GM21381 (cell line): ENCODE data around the gene JPT2.

Source experiments
- ATAC-seq: cut with Tn5 transposase; IDR thresholded peaks from one replicate; pipeline ENCODE4 v1.9.1; 2021; ENCODE audit warnings: mild to moderate bottlenecking, moderate library complexity; ENCODE audit not compliant: unreplicated experiment

Gene JPT2

GRCh38 chr16:1651094-1651973 lies 26.7 kb upstream of the JPT2 start:
- no peak for ATAC-seq

DNA sequence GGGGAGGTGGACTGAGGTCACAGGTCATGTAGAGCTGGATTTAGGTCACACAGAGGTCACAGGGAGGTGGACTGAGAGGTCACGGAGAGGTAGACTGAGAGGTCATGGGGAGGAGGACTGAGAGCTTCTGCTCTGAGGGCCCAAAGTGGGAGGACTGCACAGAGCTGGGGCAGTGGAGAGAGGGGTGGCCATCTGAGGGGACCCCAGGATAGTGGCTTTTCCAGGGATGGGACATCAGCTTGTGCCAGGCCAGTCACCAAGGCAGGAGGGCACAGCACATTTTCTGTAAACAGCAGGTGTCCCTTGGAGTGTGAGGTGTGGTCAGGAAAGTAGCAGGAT lies 26.1 kb upstream of the JPT2 start:
- no peak for ATAC-seq

DNA sequence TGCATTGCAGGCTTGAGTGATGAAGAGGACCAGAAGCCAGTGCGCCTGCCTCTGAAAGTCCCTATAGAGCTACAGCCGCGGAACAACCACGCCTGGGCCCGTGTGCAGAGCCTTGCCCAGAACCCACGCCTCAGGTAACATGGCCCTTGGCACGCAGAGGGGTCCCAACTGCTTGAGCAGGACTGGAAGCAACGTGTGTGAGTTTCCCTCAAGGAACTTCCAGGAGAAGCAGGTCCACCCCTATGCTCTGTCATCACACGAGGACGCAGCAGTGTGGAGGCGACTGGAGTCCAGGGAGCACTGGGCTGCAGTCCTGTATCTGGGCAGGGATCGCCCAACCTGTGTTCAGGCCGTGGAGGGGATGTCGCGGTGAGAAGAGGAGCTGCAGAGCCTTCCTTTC lies 25.1 kb upstream of the JPT2 start:
- ATAC-seq, result no peak

DNA sequence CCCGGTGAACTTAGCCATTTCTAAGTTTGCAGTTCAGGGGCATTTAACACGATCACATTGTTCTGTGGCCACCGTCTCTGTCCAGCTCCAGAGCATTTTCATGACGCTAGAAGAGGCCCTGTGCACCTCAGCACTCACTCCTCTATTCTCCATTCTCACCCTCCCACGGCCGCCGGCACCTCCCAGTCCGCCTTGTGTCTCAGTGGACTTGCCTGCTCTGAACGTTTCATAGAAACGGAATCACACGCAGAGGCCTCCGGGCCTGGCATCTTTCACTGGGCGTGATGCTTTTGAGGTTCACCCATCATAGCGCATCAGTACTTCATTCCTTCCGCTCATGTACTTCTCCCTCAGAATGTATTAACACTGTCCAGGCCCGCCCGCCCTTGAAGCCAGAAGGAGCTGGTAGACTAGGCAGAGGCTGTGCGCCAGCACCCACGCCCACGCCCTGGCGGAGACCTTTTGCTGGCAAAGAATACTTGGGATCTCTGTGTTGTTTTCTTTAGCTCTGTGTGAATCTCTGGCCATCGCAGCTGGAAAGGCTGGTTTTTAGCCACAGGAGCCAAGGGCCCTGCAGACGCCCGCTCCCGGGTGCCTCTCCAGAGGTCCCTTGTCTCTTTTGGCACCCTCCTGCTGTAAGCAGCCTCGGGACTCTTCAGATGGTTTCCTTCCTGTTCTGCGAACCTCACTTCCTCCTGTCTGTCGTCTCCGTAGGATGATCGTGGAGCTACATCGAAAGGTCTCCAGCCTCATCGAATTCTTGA lies 23.4 kb upstream of the JPT2 start:
- no peak for ATAC-seq

- no peak for ATAC-seq
Observed at GRCh38 chr16:1655269-1655807, 22.7 kb upstream of the JPT2 start.

GRCh38 chr16:1655909-1656807 lies 21.9 kb upstream of the JPT2 start:
- no peak for ATAC-seq

DNA sequence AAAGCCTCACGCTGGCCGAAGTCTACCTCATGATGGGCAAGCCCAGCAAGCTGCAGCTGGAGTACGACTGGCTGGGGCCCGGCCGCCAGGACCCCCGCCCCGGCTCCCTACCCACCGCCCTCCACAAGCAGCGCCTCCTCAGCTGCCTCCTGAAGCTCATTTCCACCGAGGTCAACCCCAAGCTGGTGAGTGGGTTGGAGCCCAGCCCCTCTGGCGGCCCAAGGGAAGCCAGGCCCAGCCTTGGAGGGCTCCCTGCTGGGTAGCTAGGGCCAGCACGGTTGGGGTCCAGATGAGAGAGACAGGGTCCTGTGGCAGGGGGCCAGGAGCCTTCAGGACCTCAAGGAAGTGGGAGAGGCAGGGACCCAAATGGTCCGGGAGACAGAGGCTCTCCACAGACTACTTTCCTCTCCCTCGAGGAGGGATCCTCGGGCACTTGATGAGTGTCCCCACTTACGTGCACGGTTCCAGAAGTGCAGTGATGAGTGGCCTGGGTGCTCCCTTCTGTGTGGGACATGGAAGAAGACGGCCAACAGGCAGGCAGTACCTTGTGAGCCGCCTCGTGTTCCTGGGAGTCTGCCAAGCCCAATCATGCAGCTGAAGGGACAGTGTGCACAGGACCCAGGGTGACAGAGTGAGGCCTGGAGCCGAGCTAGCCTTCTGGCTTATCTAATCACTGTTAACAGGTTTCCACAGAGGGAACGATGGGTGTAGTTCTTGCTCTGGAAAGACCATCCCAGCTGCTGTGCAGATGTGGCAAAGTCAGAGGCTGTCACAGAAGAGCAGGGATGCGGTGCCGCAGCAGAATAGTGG lies 21.1 kb upstream of the JPT2 start:
- ATAC-seq, result no peak

DNA sequence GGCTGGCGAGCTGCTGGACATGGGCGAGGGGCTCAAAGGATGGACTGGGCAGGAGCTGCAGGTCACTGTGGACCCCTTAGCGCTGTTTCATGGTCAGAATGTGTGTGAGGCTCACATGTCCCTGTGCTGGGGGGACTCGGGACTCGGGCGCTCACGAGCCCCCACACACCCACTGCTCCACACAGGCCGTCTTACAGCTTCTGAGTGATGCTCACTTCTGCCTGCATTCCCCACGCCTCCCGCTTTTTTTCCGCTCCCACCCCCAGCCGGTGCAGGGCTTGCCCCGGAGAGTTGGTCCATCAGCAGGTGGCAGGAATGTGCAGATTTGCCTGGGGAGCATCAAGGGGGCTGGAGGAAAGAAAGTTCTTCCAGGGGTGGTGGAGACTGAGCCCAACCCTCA lies 20.2 kb upstream of the JPT2 start:
- ATAC-seq, result no peak

DNA sequence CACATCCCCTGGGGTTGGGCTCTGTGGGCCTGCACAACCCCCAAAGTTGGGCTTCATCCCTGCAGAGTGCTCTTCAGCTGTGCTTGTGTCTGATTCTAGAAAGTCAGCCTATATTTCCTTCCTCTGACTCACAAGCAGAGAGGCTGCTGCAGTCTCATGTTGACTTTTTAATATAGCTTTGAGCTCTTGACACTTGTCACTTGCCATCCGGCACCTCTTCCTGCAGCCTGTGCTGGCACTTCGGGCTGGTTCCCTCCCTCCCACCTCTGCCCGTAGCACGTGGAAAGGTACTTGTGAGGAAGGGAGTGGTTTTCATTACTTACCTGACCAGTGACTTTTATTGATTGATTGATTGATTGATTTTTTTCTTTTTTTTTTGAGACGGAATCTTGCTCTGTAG lies 19.0 kb upstream of the JPT2 start:
- no peak for ATAC-seq

DNA sequence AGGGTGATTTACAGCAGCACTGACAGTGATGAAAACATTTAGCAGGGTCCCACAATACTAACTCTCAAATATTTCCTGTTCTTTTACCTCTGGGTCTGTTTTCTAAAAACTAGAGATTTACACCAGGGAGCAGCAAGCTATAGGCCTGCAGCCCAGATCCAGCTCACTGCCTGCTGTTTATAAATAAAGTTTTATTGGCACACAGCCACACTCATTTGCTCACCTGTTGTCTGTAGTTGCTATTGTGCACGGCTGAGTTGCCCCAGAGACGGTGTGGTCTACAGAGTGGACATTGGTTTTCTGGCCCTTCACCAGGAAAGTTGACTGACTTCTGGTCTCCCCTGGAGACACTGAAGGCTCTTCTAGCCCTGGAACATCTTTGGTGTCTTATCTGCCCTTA lies 16.3 kb upstream of the JPT2 start:
- no peak for ATAC-seq

DNA sequence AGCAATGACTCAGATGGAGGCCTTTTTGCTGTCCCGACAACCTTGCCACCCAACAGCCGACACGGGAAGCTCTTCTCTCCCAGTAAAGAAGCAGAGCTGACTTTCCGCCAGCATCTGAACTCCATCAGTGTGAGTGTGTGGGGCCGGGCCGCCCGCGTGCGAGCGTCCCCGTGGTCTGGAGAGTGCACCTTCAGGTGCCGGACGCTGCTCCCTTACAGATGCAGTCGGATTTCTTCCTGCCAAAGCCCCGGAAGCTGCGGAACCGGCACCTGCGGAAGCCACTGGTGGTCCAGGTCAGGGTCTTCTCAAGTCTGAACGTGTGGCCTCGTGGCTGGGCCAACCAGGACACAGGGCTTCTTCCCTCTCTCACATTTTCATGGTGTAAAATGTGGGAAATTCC lies 15.5 kb upstream of the JPT2 start:
- no peak for ATAC-seq

- no peak for ATAC-seq
Observed at GRCh38 chr16:1665829-1666228, 12.2 kb upstream of the JPT2 start.

DNA sequence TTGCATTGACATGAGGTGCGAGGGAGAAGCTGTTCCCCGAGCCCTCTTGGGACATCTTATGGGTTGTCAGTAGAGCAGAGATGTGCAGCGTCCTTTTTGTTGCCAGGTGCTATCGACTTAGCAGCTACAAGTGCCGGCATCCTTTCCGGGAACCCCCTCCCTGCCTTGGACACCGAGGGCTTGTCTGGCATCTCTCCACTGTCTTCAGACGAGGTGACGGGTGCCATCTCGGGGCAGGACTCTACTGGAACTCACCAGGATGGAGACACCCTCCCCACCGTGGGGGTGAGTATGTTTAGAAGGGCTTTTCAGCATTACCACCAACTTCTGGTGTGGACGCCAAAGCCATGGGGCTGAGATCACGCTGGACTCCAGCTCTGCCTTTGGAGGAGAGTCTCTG lies 11.8 kb upstream of the JPT2 start:
- ATAC-seq, result no peak

DNA sequence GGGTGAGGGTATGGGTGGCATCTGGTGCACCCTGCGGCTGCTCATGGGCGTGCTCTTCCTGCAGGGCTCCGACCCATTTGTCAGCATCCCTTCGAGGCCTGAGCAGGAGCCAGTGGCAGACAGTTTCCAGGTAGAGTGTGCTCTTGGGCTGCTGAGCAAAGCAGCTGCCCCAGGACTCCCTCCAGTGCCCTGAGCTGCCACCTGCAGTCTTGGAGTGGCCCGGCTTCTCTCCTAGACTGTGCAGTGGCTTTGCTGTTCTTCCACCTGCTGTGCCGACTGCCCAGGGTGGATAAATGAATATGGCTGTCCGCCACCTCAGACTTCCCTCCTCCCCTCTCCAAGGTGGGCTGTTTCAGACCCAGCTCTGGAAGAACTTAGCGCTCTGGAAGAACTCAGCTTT lies 10.8 kb upstream of the JPT2 start:
- no peak for ATAC-seq

DNA sequence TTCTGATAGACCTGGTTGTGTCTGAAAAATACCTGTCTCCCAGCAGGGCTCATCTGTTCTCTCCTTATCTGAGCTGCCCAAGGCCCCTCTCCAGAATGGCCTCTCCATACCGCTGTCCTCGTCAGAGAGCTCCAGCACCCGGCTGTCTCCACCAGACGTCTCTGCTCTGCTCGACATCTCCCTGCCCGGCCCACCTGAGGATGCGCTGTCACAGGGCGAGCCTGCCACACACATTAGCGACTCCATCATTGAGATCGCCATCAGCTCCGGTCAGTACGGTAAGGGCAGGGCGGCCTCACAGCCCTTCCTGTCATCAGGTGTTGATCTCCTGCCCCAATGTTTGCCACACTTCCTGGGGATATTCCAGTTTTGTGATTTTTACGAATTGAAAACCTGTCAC lies 10.2 kb upstream of the JPT2 start:
- ATAC-seq, result no peak

DNA sequence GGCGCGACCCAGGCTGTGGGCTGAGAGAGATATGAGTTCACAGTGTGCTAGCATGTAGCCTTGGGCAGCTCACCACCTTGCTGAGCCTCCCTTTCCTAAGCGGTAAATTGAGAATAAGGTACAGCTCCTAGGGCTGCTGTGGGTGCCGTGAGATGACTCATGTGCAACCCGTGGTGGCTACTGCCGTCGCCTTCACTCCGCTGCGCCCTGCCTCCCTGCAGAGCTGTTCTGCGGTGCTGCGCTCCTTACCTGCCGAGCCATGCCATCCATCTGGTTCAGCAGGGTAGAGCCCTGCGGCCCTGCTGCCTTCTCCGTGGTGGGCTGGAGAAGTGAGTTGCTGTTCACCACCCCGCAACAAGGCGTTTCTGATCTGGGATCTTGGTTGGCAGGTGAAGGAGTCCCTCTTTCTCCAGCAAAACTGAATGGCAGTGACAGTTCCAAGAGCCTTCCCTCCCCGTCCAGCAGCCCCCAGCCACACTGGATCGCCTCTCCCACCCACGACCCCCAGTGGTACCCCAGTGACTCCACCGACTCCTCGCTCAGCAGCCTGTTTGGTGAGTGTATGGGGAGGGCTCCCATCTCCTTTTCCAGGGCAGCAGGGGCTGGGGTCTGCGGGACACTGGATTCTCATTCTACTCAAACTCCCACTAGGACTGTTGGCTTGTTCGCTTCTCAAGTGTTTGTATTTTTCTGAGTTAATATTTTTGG lies 9.3 kb upstream of the JPT2 start:
- ATAC-seq, result no peak

DNA sequence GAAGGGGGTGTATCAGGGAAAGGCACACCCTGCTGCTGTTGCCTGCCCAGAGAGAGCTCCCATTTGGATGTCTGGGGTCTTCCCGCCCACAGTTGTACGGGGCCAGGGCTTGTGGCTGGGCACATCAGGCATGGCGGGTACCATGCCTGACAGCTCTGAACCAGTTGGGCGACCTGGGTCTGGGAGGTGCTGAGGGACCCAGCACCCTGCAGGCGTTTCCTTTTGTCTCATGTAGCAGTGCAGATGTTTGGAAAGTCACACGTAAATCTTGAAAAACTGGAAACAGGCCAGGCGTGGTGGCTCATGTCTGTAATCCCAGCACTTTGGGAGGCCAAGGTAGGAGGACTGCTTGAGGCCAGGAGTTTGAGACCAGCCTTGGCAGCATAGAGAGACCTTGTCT lies 8.4 kb upstream of the JPT2 start:
- ATAC-seq, result no peak

- ATAC-seq, result no peak
Observed at GRCh38 chr16:1670371-1670770, 7.7 kb upstream of the JPT2 start.

DNA sequence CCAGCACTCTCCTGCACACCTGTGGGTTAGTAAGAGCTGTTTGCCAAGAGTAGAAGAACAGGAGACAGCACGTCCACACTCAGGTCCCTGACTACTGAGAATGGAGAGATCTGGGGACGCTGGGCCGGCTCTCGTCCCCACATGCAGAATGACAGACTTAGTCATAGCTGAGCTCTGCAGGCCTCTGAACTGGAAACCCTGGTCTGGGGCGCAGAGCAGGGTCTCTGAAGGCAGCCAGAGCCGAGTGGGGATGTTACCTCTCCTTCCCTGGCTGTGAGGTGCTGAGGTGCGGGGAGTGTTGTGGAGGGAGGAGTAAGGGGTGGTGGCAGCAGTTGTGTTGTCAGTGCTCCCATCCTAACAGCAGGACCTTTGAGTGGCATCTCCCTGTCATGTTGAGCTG lies 7.2 kb upstream of the JPT2 start:
- no peak for ATAC-seq
